Ascending aorta (tissue), 2 donors: ENCODE data around the gene CX3CR1. TPM values are rescaled to one million over a fixed set of nuclear protein-coding genes. Genes with fewer than 3 reads are reported as not detected.
"Not testable (repeated sequence)": the region's sequence is repeated elsewhere in the genome, so short reads cannot be mapped to it uniquely, and the experiment has no call there.

Experiments used
- DNase-seq, 2 donors: peaks; one replicate each; pipeline ENCODE4 v3.0.0-alpha.2; 2019; ENCODE audit warnings: low spot score in 2 of 2
- H3K27ac ChIP-seq, 2 donors: fragments of 200-600 bp; sonication (generic); one replicate each; pipeline ENCODE4 v1.5.1; 2016 to 2017; ENCODE audit warnings: mild to moderate bottlenecking in 1 of 2
- H3K27me3 ChIP-seq: fragments of 200-600 bp; sonication (generic); one replicate; pipeline ENCODE4 v1.5.1; 2017
- H3K36me3 ChIP-seq, 2 donors: fragments of 200-600 bp; sonication (generic); one replicate each; pipeline ENCODE4 v1.5.1; 2016
- H3K4me1 ChIP-seq, 2 donors: fragments of 200-600 bp; sonication (generic); one replicate each; pipeline ENCODE4 v1.5.1; 2016 to 2017; ENCODE audit warnings: mild to moderate bottlenecking in 1 of 2
- H3K4me3 ChIP-seq, 2 donors: fragments of 200-600 bp; sonication (generic); one replicate each; pipeline ENCODE4 v1.5.1; 2016 to 2017; ENCODE audit warnings: mild to moderate bottlenecking in 1 of 2
- H3K9me3 ChIP-seq, 2 donors: fragments of 200-600 bp; sonication (generic); one replicate each; pipeline ENCODE4 v1.5.1; 2016
- intact Hi-C: fragments of 100-400 bp; cut with DNase I; formaldehyde crosslinking; loops from one replicate; pipeline ENCODE4 v1.15.1; 2023
- total RNA-seq: library from RNA; depleted of rRNA; stranded (reverse); fragments of >200 nt; gene quantifications from one replicate; pipeline ENCODE4 v1.1.0, GENCODE V29; 2016
- TF ChIP-seq, protein P1 (sequence below), 3 experiments: fragments of 200-600 bp in 2 of 3; fragments of 450-650 bp in 1 of 3; sonication (generic) in 2 of 3; IDR thresholded peaks; one replicate each; pipeline ENCODE4 v1.5.1; 2016 to 2019; ENCODE audit warnings: antibody characterized with exemption in 3 of 3, mild to moderate bottlenecking in 1 of 3, moderate library complexity in 1 of 3

The CX3CR1 gene
- total RNA-seq, 1 donor from 2014 or later: not detected

DNA sequence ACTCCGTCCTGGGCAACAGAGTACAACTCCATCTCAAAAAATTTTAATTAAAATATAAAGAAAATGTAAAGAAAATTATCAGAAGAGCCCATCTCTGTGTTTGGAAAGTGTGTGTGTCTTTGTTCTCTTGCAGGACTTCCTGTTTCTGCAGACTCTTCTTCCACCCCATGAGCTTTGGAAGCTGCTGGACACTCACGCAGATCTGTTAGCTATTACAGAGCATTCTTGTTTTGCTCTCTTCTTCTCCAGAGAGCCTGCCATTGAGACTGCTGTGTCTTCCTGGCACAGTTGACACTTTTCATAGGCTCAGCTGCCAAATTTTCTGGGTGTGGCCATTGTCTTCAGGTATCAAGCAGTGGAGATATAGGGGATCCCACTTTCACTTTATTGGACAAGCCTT is 43.7 kb upstream of the CX3CR1 start:
- TF ChIP-seq, protein P1, sequence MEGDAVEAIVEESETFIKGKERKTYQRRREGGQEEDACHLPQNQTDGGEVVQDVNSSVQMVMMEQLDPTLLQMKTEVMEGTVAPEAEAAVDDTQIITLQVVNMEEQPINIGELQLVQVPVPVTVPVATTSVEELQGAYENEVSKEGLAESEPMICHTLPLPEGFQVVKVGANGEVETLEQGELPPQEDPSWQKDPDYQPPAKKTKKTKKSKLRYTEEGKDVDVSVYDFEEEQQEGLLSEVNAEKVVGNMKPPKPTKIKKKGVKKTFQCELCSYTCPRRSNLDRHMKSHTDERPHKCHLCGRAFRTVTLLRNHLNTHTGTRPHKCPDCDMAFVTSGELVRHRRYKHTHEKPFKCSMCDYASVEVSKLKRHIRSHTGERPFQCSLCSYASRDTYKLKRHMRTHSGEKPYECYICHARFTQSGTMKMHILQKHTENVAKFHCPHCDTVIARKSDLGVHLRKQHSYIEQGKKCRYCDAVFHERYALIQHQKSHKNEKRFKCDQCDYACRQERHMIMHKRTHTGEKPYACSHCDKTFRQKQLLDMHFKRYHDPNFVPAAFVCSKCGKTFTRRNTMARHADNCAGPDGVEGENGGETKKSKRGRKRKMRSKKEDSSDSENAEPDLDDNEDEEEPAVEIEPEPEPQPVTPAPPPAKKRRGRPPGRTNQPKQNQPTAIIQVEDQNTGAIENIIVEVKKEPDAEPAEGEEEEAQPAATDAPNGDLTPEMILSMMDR (IDR thresholded peaks at IDR 0.05): no peak
- Histone ChIP-seq H3K36me3 (no peaks in the 10 kb centered on the region), H3K27me3 (no peaks in the 10 kb centered on the region), H3K9me3 (peaks cover 0 to 4% of the 10 kb centered on the region in 2 donors), H3K27ac (no peak overlapping the region), H3K4me1 (no peaks in the 10 kb centered on the region), H3K4me3 (no peak overlapping the region)
- no peak for DNase-seq
- intact Hi-C loops: no loop called here

DNA sequence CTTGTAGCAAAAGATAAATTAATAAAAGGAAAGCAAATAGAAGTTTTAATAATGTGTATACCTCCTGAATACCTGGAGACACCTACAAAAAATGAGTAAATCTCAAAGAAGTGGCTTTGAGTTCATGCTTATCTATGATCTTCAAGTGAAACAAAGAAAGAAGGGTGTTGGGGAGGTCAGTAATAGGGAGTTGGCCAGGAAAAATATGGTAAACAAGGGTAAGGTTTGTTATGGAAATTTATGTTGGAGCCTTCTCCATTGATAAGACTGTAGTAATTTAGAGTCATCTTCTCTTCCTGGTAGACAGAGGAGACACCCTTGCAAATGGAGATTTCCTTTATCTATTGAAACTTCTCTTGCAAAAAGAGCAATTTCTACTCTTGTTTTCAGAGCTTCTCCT is 43.1 kb upstream of the CX3CR1 start:
- H3K36me3 ChIP-seq: no peaks in the 10 kb centered on the region
- no peaks in the 10 kb centered on the region for H3K4me1 ChIP-seq
- intact Hi-C loops: no loop called here
- H3K27ac ChIP-seq: no peak overlapping the region
- TF ChIP-seq, protein P1 (IDR thresholded peaks at IDR 0.05): no peak
- no peak overlapping the region for H3K4me3 ChIP-seq
- no peaks in the 10 kb centered on the region for H3K27me3 ChIP-seq
- peaks cover 0 to 4% of the 10 kb centered on the region in 2 donors for H3K9me3 ChIP-seq
- no peak for DNase-seq

DNA sequence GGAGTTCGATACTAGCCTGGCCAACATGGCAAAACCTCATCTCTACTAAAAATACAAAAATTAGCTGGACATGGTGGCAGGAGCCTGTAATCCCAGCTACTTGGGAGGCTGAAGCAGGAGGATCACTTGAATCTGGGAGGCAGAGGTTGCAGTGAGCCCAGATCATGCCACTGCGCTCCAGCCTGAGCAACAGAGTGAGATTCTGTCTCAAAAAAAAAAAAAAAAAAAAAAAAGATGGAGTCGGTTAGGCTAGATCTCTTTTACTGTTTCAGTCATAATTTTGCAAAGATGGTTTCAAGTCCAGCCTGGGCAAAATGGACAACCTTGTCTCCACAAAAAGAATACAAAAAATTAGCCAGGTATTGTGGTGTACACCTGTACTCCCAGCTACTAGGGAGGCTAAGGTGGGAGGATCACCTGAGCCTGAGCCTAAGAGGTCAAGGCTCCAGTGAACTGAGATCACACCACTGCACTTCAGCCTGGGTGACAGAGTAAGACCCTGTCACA is 42.4 kb upstream of the CX3CR1 start:
- H3K4me1 ChIP-seq, DNase-seq, H3K36me3 ChIP-seq, H3K9me3 ChIP-seq, H3K27ac ChIP-seq, H3K4me3 ChIP-seq, H3K27me3 ChIP-seq, intact Hi-C loops: not testable (repeated sequence)

DNA sequence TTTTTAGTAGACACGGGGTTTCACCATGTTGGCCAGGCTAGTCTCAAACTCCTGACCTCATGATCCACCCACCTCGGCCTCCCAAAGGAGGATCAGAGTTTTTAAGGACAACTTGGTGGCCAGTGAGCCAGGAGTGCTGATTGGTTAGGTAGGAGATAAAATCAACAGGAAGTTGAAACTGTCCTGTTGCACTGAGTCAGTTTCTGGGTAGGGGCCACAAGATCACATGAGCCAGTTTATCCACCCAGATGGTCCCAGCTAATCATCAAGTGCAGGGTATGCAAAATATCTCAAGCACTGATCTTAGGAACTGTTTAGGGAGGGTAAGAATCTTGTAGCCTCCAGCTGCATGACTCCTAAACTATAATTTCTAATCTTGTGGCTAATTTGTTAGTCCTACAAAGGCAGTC is 41.7 kb upstream of the CX3CR1 start:
- H3K4me3 ChIP-seq, DNase-seq, H3K9me3 ChIP-seq, H3K27ac ChIP-seq, H3K27me3 ChIP-seq, H3K36me3 ChIP-seq, intact Hi-C loops, H3K4me1 ChIP-seq: not testable (repeated sequence)

DNA sequence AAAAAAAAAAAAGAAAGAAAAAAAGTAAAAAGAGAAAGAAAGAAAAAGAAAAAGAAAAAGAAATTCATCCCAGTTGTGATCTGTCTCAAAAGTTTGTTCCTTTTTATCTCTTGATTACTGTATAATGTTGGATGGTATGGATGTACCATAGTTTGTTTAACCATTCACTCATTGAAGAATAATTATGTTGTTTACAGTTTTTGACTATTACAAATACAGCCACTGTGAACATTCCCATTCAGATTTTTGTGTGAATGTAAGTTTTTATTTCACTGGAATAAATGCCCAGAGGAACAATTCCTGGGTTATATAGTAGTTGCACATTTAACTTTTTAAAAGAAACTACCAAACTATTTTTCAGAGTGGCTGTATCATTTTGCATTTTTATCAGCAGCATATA is 39.4 kb upstream of the CX3CR1 start:
- Histone ChIP-seq H3K27me3 (no peaks in the 10 kb centered on the region), H3K4me1 (no peaks in the 10 kb centered on the region), H3K4me3 (no peak overlapping the region), H3K36me3 (no peaks in the 10 kb centered on the region), H3K27ac (no peak overlapping the region), H3K9me3 (peaks cover 0 to 4% of the 10 kb centered on the region in 2 donors)
- no peak for DNase-seq
- TF ChIP-seq, protein P1 (IDR thresholded peaks at IDR 0.05): no peak
- intact Hi-C loops: no loop called here

DNA sequence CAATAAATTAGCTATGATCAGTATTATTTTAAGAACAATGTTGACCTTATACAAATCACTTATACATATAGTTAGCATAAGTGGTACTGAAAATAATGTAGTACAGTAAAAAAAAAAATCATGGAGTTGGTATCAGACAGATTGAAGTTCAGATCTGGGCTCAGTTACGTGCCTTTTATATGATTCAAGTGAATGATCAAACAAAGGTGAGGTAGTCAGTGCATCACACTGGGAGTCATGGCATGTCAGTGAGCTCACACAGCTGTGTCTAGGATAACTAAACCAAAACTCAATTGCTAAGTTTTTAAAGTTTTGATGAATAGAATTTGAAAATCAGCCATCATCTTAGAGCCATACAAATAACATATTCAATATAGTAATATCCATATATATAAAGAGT is 38.5 kb upstream of the CX3CR1 start:
- no peaks in the 10 kb centered on the region for H3K4me1 ChIP-seq
- DNase-seq: no peak
- H3K27me3 ChIP-seq: no peaks in the 10 kb centered on the region
- H3K27ac ChIP-seq: no peak overlapping the region
- H3K9me3 ChIP-seq: peaks cover 0 to 4% of the 10 kb centered on the region in 2 donors
- TF ChIP-seq, protein P1 (IDR thresholded peaks at IDR 0.05): no peak
- H3K4me3 ChIP-seq: no peak overlapping the region
- H3K36me3 ChIP-seq: no peaks in the 10 kb centered on the region
- intact Hi-C loops: no loop called here

DNA sequence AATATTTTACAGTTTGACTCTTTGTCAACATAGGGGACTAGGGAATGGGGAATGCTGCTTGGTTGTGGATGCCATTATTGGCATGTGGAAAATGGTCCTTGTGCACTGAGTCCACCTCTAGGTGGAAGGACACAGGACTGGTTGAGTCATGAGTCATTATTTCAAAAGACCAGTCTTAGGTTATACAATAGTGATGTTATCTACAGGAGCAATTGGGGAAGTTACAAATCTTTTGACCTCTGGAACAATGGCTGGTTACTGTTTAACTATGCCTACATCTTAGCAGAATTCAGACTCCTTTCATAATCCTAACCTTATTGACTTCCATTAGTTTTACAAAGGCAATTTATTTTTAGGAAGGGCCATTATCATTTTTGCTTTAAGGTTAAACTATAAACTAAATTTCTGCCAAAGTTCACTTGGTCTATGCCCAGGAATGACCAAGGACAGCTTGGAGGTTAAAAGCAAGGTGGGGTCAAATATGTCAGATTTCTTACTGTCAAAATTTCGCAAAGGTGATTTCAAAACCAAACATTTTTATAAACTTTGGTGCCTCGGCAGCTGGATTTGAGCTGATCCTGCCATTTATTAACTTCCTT is 37.8 kb upstream of the CX3CR1 start:
- intact Hi-C loops: no loop called here
- H3K27ac ChIP-seq: no peak overlapping the region
- no peaks in the 10 kb centered on the region for H3K36me3 ChIP-seq
- H3K27me3 ChIP-seq: no peaks in the 10 kb centered on the region
- peaks cover 0 to 4% of the 10 kb centered on the region in 2 donors for H3K9me3 ChIP-seq
- H3K4me3 ChIP-seq: no peak overlapping the region
- DNase-seq: no peak
- TF ChIP-seq, protein P1 (IDR thresholded peaks at IDR 0.05): no peak
- H3K4me1 ChIP-seq: no peaks in the 10 kb centered on the region
